Measurements from ENCODE around the gene OR4D11. TPM values are rescaled to one million over a fixed set of nuclear protein-coding genes. Genes with fewer than 3 reads are reported as not detected.

Gene OR4D11
- total and polyA plus RNA-seq, 9 of the 15 experiments (the other 6 are each of a cell fraction or from before 2014, with no cell fraction given): not detected

DNA sequence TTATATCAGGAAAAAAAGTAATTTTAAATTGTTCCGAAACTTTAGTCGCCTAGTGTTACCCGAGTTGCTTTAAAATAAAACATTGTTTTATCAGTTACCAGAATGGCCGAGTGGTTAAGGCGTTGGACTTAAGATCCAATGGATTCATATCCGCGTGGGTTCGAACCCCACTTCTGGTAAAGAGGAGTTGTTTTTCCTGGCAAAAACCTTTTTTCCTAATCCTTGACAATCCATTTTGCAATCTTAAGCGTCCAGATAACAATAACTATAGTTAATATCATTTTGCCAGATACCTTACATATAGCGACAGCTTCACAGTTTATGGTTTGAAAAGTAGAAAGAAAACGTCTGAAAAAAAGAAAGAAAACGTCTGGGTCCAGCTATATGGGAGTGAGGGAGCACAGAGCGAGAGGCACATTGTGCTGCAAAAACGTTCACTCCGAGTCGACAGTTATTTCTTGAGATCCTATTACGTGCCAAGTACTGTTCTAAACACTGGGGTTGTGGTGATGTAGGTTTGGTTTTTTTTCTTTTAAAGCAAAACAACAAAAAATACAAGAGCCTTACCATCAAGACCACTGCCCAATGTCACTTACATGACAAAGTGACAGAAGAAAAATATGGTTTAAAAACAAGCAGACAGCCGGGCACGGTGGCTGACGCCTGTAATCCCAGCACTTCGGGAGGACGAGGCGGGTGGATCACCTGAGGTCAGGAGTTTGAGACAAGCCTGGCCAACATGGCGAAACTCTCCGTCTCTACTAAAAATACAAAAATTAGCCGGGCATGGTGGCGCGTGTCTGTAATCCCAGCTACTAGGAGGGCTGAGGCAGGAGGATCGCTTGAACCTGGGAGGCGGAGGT, 48.5 kb downstream of the OR4D11 start (continued):
- TF ChIP-seq, protein P1, sequence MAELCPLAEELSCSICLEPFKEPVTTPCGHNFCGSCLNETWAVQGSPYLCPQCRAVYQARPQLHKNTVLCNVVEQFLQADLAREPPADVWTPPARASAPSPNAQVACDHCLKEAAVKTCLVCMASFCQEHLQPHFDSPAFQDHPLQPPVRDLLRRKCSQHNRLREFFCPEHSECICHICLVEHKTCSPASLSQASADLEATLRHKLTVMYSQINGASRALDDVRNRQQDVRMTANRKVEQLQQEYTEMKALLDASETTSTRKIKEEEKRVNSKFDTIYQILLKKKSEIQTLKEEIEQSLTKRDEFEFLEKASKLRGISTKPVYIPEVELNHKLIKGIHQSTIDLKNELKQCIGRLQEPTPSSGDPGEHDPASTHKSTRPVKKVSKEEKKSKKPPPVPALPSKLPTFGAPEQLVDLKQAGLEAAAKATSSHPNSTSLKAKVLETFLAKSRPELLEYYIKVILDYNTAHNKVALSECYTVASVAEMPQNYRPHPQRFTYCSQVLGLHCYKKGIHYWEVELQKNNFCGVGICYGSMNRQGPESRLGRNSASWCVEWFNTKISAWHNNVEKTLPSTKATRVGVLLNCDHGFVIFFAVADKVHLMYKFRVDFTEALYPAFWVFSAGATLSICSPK (IDR thresholded peaks at IDR 0.05; ENCODE audit: borderline replicate concordance): no peak
- no peak for TF ChIP-seq ZBTB7A (IDR thresholded peaks at IDR 0.05; ENCODE audit: borderline replicate concordance, control insufficient read depth, low read depth, low read length)
- TF ChIP-seq MECOM (CRISPR knock-in tag; IDR thresholded peaks at IDR 0.05): no peak
- TF ChIP-seq, protein P2, sequence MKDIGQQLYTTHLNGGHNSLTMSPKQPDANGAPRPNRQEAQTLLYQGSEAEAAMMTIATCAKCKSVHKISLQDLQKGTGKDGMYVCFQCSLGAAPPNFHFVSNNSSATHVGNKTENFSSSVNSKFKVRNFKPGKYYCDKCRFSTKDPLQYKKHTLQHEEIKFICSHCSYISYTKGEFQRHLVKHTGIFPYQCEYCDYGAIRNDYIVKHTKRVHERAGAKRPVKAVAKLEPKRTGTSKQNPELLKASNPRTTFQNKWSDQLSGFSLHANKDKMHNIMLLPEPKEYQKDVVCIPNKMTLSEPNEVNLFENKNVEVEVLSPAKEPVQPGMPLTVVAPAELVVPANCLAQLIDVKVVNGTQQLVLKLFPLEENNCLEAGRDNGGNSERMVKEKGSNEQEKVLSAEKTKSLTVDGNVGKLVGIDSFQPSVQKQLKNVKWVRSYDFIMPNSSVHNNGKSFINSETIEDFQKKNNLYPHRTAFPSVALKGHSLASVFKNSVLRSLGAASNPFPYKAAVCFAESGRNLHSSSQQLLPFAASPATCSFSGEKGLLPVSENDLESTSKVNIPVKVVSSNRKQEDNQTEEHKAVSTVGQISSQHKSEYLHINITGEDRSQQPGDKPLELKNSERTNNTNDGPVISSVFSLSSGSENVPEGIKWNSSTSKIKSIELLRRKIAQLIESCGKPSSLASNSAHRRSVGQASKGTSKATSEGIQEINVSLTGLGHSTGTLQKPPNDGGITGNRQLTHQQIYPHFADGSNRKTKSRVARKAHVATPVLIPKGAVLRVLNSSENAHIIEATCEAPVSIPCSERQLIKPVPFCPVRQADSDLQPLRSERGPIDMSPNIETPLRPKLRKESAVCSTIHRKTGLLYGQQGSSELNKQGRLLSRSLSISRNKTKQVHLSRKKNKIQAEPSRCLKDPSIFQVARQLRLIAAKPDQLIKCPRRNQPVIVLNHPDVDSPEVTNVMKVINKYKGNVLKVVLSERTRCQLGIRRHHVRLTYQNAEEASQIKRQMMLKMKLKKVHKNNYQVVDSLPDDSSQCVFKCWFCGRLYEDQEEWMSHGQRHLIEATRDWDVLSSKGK (CRISPR knock-in tag; IDR thresholded peaks at IDR 0.05): no peak
- no peak for TF ChIP-seq GTF2F1 (IDR thresholded peaks at IDR 0.05; ENCODE audit: low read depth, low read length)
- TF ChIP-seq, protein P3, sequence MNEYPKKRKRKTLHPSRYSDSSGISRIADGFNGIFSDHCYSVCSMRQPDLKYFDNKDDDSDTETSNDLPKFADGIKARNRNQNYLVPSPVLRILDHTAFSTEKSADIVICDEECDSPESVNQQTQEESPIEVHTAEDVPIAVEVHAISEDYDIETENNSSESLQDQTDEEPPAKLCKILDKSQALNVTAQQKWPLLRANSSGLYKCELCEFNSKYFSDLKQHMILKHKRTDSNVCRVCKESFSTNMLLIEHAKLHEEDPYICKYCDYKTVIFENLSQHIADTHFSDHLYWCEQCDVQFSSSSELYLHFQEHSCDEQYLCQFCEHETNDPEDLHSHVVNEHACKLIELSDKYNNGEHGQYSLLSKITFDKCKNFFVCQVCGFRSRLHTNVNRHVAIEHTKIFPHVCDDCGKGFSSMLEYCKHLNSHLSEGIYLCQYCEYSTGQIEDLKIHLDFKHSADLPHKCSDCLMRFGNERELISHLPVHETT (CRISPR knock-in tag; conservative IDR thresholded peaks at IDR 0.05 in 1 of 2, IDR thresholded peaks at IDR 0.05 in 1 of 2): peak in 1 of 2 experiments; percentile 6; a peak in 1 of 4 replicates
- no peak for TF ChIP-seq CREM (IDR thresholded peaks at IDR 0.05; ENCODE audit: low read depth)
- 0 out of 2 replicates have a peak, but pooled peaks have one; percentile 27 for TF ChIP-seq GABPA (tag; conservative IDR thresholded peaks at IDR 0.05; ENCODE audit: low read depth)
- no peak for TF ChIP-seq NR4A1 (CRISPR knock-in tag; IDR thresholded peaks at IDR 0.05)
- no peak for TF ChIP-seq NR4A1 (tag; IDR thresholded peaks at IDR 0.05)
- TF ChIP-seq ZNF232 (CRISPR knock-in tag; IDR thresholded peaks at IDR 0.05): no peak
- TF ChIP-seq, protein P4, sequence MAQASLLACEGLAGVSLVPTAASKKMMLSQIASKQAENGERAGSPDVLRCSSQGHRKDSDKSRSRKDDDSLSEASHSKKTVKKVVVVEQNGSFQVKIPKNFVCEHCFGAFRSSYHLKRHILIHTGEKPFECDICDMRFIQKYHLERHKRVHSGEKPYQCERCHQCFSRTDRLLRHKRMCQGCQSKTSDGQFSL (CRISPR knock-in tag; IDR thresholded peaks at IDR 0.05): no peak
- TF ChIP-seq, protein P4 (tag; IDR thresholded peaks at IDR 0.05): no peak
- TF ChIP-seq TAF15 (IDR thresholded peaks at IDR 0.05; ENCODE audit: low read depth, low read length): no peak
- TF ChIP-seq, protein P5, sequence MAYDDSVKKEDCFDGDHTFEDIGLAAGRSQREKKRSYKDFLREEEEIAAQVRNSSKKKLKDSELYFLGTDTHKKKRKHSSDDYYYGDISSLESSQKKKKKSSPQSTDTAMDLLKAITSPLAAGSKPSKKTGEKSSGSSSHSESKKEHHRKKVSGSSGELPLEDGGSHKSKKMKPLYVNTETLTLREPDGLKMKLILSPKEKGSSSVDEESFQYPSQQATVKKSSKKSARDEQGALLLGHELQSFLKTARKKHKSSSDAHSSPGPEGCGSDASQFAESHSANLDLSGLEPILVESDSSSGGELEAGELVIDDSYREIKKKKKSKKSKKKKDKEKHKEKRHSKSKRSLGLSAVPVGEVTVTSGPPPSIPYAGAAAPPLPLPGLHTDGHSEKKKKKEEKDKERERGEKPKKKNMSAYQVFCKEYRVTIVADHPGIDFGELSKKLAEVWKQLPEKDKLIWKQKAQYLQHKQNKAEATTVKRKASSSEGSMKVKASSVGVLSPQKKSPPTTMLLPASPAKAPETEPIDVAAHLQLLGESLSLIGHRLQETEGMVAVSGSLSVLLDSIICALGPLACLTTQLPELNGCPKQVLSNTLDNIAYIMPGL (CRISPR knock-in tag; IDR thresholded peaks at IDR 0.05): no peak
- TF ChIP-seq SREBF1 (IDR thresholded peaks at IDR 0.05; ENCODE audit: borderline replicate concordance, low read depth, low read length): no peak

Data from K562 (cell line).